Parathyroid adenoma (tissue), 2 donors: ENCODE results near the gene ESRRG.
"Not testable (repeated sequence)": the region's sequence is repeated elsewhere in the genome, so short reads cannot be mapped to it uniquely, and the experiment has no call there.

Experiments
- H2AFZ ChIP-seq: fragments of 300-600 bp; sonication (generic); one replicate; pipeline ENCODE4 v1.7.0; 2017; ENCODE audit warnings: antibody characterized with exemption, mild to moderate bottlenecking
- H3K27ac ChIP-seq: fragments of 300-600 bp; sonication (generic); one replicate; pipeline ENCODE4 v1.7.0; 2017
- H3K27me3 ChIP-seq: fragments of 300-600 bp; sonication (generic); one replicate; pipeline ENCODE4 v1.7.0; 2017; ENCODE audit warnings: low read length; ENCODE audit not compliant: control insufficient read depth, insufficient read depth
- H3K36me3 ChIP-seq: fragments of 300-600 bp; sonication (generic); one replicate; pipeline ENCODE4 v1.7.0; 2017; ENCODE audit warnings: low read length; ENCODE audit not compliant: control insufficient read depth, insufficient read depth
- H3K4me1 ChIP-seq: fragments of 300-600 bp; sonication (generic); one replicate; pipeline ENCODE4 v1.7.0; 2017; ENCODE audit warnings: control low read depth
- H3K4me2 ChIP-seq: fragments of 300-600 bp; sonication (generic); one replicate; pipeline ENCODE4 v1.7.0; 2017; ENCODE audit warnings: low read length
- H3K4me3 ChIP-seq: fragments of 300-600 bp; sonication (generic); one replicate; pipeline ENCODE4 v1.7.0; 2017; ENCODE audit warnings: low read depth, low read length
- H3K79me2 ChIP-seq: fragments of 300-600 bp; sonication (generic); one replicate; pipeline ENCODE4 v1.7.0; 2017; ENCODE audit warnings: control low read depth
- H3K9ac ChIP-seq: fragments of 300-600 bp; sonication (generic); one replicate; pipeline ENCODE4 v1.7.0; 2017; ENCODE audit warnings: mild to moderate bottlenecking
- H3K9me3 ChIP-seq: fragments of 300-600 bp; sonication (generic); one replicate; pipeline ENCODE4 v1.7.0; 2017; ENCODE audit warnings: low read length; ENCODE audit not compliant: control insufficient read depth
- TF ChIP-seq, protein P1 (sequence below): fragments of 300-600 bp; sonication (generic); IDR thresholded peaks from one replicate; pipeline ENCODE4 v1.7.0; 2017; ENCODE audit warnings: antibody characterized with exemption, mild to moderate bottlenecking
- donor health status: primary hyperparathyroidism.

The ESRRG gene

GRCh38 chr1:216532251-216532798 is 190.9 kb downstream of the ESRRG start:
- H3K4me3 ChIP-seq = no peak overlapping the region
- TF ChIP-seq, protein P1, sequence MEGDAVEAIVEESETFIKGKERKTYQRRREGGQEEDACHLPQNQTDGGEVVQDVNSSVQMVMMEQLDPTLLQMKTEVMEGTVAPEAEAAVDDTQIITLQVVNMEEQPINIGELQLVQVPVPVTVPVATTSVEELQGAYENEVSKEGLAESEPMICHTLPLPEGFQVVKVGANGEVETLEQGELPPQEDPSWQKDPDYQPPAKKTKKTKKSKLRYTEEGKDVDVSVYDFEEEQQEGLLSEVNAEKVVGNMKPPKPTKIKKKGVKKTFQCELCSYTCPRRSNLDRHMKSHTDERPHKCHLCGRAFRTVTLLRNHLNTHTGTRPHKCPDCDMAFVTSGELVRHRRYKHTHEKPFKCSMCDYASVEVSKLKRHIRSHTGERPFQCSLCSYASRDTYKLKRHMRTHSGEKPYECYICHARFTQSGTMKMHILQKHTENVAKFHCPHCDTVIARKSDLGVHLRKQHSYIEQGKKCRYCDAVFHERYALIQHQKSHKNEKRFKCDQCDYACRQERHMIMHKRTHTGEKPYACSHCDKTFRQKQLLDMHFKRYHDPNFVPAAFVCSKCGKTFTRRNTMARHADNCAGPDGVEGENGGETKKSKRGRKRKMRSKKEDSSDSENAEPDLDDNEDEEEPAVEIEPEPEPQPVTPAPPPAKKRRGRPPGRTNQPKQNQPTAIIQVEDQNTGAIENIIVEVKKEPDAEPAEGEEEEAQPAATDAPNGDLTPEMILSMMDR = no peak
- H3K4me1 ChIP-seq = peaks cover 3% of the 10 kb centered on the region
- no peaks in the 10 kb centered on the region for H3K9me3 ChIP-seq
- no peaks in the 10 kb centered on the region for H3K27me3 ChIP-seq
- H2AFZ ChIP-seq = no peak overlapping the region
- H3K36me3 ChIP-seq = no peaks in the 10 kb centered on the region
- no peak overlapping the region for H3K4me2 ChIP-seq
- no peaks in the 10 kb centered on the region for H3K79me2 ChIP-seq
- H3K27ac ChIP-seq = no peak overlapping the region
- H3K9ac ChIP-seq = no peak overlapping the region

GRCh38 chr1:216531263-216532239 is 191.7 kb downstream of the ESRRG start:
- no peak overlapping the region for H2AFZ ChIP-seq
- H3K27me3 ChIP-seq = no peaks in the 10 kb centered on the region
- no peak overlapping the region for H3K4me3 ChIP-seq
- TF ChIP-seq, protein P1 = no peak
- no peak overlapping the region for H3K9ac ChIP-seq
- H3K4me2 ChIP-seq = peak overlapping the region; percentile 54
- H3K4me1 ChIP-seq = peaks cover 3% of the 10 kb centered on the region
- peak overlapping the region; percentile 11 for H3K27ac ChIP-seq
- H3K79me2 ChIP-seq = no peaks in the 10 kb centered on the region
- no peaks in the 10 kb centered on the region for H3K9me3 ChIP-seq
- no peaks in the 10 kb centered on the region for H3K36me3 ChIP-seq

GRCh38 chr1:216529851-216530250 is 193.4 kb downstream of the ESRRG start:
- not testable (repeated sequence) for H3K4me2 ChIP-seq, H2AFZ ChIP-seq, H3K9ac ChIP-seq, H3K27ac ChIP-seq, H3K79me2 ChIP-seq, H3K4me1 ChIP-seq, H3K9me3 ChIP-seq, H3K36me3 ChIP-seq, H3K4me3 ChIP-seq, H3K27me3 ChIP-seq

GRCh38 chr1:216528816-216529215 is 194.4 kb downstream of the ESRRG start:
- no peak overlapping the region for H3K27ac ChIP-seq
- TF ChIP-seq, protein P1 = no peak
- peaks cover 3% of the 10 kb centered on the region for H3K4me1 ChIP-seq
- H2AFZ ChIP-seq = no peak overlapping the region
- H3K4me3 ChIP-seq = no peak overlapping the region
- H3K9ac ChIP-seq = no peak overlapping the region
- H3K9me3 ChIP-seq = no peaks in the 10 kb centered on the region
- no peaks in the 10 kb centered on the region for H3K79me2 ChIP-seq
- no peaks in the 10 kb centered on the region for H3K27me3 ChIP-seq
- H3K36me3 ChIP-seq = no peaks in the 10 kb centered on the region
- H3K4me2 ChIP-seq = no peak overlapping the region

DNA sequence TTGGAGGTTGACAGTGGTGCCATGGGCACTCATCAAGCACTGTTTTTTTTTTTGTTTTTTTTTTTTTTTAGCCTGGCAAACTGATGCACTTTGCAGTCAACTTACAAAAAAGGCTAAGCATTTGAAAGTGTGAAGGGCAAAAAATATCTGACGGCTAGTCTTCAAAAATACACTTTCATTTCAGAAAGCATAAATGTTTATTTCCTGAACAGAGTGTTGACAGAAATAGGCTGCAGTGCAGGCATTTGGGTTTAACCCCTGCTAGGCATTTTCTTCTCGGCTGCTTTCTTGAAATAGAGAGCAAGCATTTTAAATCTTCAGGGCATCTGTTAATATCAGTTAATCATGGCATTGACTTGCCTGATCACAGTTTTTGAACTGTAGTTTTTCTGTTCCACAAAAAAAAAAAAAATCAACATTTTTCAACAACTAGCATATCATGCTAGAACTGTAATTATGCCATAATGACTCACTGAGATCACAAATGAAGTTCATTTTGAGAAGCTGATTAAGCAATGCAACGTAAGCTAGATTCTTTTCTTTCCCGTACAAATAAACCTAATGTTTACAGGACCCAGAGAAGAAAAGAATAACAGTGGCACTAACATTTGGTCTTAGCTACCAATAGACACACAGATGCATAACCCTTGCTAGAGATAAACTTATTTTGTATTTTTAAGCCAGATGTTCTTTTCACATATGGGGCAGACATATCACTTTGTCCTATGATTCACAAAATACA is 199.6 kb downstream of the ESRRG start:
- Histone ChIP-seq H3K27ac (no peak overlapping the region), H2AFZ (no peak overlapping the region), H3K36me3 (no peaks in the 10 kb centered on the region), H3K9ac (no peak overlapping the region), H3K79me2 (no peaks in the 10 kb centered on the region), H3K9me3 (no peaks in the 10 kb centered on the region), H3K4me1 (no peaks in the 10 kb centered on the region), H3K4me2 (no peak overlapping the region), H3K27me3 (no peaks in the 10 kb centered on the region), H3K4me3 (no peak overlapping the region)
- TF ChIP-seq, protein P1 = no peak
